Brain microvascular endothelial cell (primary cell): Measurements from ENCODE around the gene SOX15.

Source experiments
- DNase-seq: peaks from one replicate; pipeline ENCODE4 v3.0.0-alpha.2; 2020
- H3K27ac ChIP-seq: fragments of 250-450 bp; sonication (Bioruptor Pico); 2 replicates; pipeline ENCODE4 v1.5.1; 2020; ENCODE audit warnings: mild to moderate bottlenecking, moderate library complexity
- H3K27me3 ChIP-seq: fragments of 250-450 bp; sonication (Bioruptor Pico); replicated peaks from 2 replicates; pipeline ENCODE4 v1.5.1; 2020; ENCODE audit warnings: mild to moderate bottlenecking
- H3K36me3 ChIP-seq: fragments of 250-450 bp; sonication (Bioruptor Pico); replicated peaks from 2 replicates; pipeline ENCODE4 v1.5.1; 2020; ENCODE audit warnings: mild to moderate bottlenecking
- H3K4me3 ChIP-seq: 2 replicates; pipeline ENCODE4 v1.5.1; 2011; ENCODE audit warnings: low read depth, mild to moderate bottlenecking, control low read depth, low read length, moderate library complexity
- CTCF ChIP-seq: IDR thresholded peaks from 2 replicates; pipeline ENCODE4 v1.5.1; 2011; ENCODE audit warnings: low read depth, mild to moderate bottlenecking, moderate library complexity, low read length, control low read depth, inconsistent platforms; ENCODE audit errors: missing control alignments
- in situ Hi-C: cut with HindIII; loops from 2 replicates; pipeline ENCODE4 v1.10.0; 2017; ENCODE audit warnings: low sequenced_read_pairs, low pct_ligation_motif_present

SOX15 gene

GRCh38 chr17:7582396-7583252 lies 7.3 kb downstream of the SOX15 start:
- H3K27me3 ChIP-seq = no peaks in the 10 kb centered on the region
- DNase-seq = no peak
- in situ Hi-C loops = no loop called here
- peak overlapping the region; percentile 90 for H3K4me3 ChIP-seq
- no peak for TF ChIP-seq CTCF
- peak overlapping the region; percentile 95 for H3K27ac ChIP-seq
- peaks cover 15% of the 10 kb centered on the region for H3K36me3 ChIP-seq

GRCh38 chr17:7580604-7581575 lies 9.0 kb downstream of the SOX15 start:
- DNase-seq = no peak
- H3K4me3 ChIP-seq = no peak overlapping the region
- TF ChIP-seq CTCF = no peak
- H3K36me3 ChIP-seq = peaks cover 32% of the 10 kb centered on the region
- in situ Hi-C loops = no loop called here
- H3K27ac ChIP-seq = no peak overlapping the region
- H3K27me3 ChIP-seq = no peaks in the 10 kb centered on the region

- Histone ChIP-seq H3K36me3 (peaks cover 41% of the 10 kb centered on the region), H3K27me3 (no peaks in the 10 kb centered on the region), H3K4me3 (no peak overlapping the region), H3K27ac (peak overlapping the region; percentile 33)
- TF ChIP-seq CTCF = no peak
- DNase-seq = no peak
- in situ Hi-C loops = no loop called here
Measured at GRCh38 chr17:7579834-7580603, 9.9 kb downstream of the SOX15 start.

GRCh38 chr17:7579001-7579833 lies 10.7 kb downstream of the SOX15 start, which contains the start of gene CD68:
Gene CD68, plus strand, starts transcription at chr17:7579638. Its CDS starts 40 bp downstream, at chr17:7579678.
- in situ Hi-C loops = no loop called here
- H3K36me3 ChIP-seq = peaks cover 49% of the 10 kb centered on the region
- H3K4me3 ChIP-seq = no peak within 1 kb of the TSS
- H3K27me3 ChIP-seq = no peaks in the 10 kb centered on the region
- peak within 1 kb of the TSS; percentile 33 for H3K27ac ChIP-seq
- TF ChIP-seq CTCF = no peak
- DNase-seq = peak; percentile 79
